ENCODE results near the gene UNC5B. TPM values are rescaled to one million over a fixed set of nuclear protein-coding genes. Genes with fewer than 3 reads are reported as not detected.

UNC5B gene
- total RNA-seq (2022; extraction: Qiagen RNA extraction): 2.5 to 3.3 TPM (median 3.1 TPM) in 5 replicates

GRCh38 chr10:71212318-71213126, at the start of gene UNC5B:
UNC5B (plus strand) TSS chr10:71212570; CDS start chr10:71212986, 416 bp downstream.

GRCh38 chr10:71319042-71319799, 106.9 kb downstream of the UNC5B start, which contains the start of gene SLC29A3:
SLC29A3 (plus strand) TSS chr10:71319259; CDS start chr10:71319310, 51 bp downstream.

Other genes with a start within 250 kb of the UNC5B start
- 23.8 to 29.2 TPM (median 25.1 TPM) in 5 replicates for gene SLC29A3, start 106.7 kb downstream of the UNC5B start, total RNA-seq (2022; extraction: Qiagen RNA extraction)
- gene CDH23, start 184.3 kb downstream of the UNC5B start, total RNA-seq (2022; extraction: Qiagen RNA extraction): 1.9 to 3.1 TPM (median 2.2 TPM) in 5 replicates